Activated CD4-positive, alpha-beta T cell treated with anti-CD3 and anti-CD28 coated beads for 1 hour (primary cell): ENCODE results near the gene UBQLN1.
"Not testable (repeated sequence)": the region's sequence is repeated elsewhere in the genome, so short reads cannot be mapped to it uniquely, and the experiment has no call there.

ENCODE experiments used
- DNase-seq: peaks from one replicate; pipeline ENCODE4 v3.0.0-alpha.2; 2020

UBQLN1 gene

DNA sequence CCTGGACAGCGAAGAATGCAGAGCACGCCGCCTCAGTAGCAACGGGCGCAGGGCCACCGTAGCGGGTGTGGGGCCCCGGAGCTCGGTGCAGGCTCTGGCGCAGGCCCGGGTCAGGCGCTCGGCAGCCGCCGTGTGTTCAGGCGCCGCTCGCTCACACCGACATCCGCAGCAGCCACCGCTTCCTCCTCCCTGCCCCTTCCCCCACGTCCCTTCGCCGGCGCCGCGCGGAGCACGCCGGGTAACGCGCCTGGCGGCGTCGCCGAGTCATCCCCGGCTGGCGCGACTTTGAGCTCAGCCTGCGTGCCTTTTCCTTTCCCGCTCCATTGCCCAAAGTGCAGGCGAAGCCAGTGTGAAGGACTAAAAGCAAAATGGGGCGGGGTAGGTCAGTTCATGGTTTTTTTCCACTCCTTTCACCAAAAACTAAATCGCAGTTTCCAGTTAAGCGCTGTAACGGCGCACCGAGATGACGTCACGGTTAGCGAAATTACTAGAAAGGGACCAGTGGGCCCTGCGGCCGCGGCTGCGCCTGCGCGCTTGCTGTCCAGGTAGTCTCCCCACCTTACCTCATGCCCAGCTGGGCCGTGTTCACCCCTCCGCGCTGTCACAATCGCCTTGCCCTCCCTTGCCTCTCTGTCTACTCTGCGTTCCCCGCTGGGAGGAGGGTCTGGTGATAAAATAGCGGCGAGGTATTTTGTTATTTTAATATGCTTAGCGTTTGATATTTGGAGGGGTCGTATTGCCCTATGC is at the start of gene UBQLN1:
Gene UBQLN1, minus strand, starts transcription at position 191 of the 747 bp plus-strand sequence. CDS start 279 bp downstream, outside the sequence.
- DNase-seq, result peak; percentile 84

DNA sequence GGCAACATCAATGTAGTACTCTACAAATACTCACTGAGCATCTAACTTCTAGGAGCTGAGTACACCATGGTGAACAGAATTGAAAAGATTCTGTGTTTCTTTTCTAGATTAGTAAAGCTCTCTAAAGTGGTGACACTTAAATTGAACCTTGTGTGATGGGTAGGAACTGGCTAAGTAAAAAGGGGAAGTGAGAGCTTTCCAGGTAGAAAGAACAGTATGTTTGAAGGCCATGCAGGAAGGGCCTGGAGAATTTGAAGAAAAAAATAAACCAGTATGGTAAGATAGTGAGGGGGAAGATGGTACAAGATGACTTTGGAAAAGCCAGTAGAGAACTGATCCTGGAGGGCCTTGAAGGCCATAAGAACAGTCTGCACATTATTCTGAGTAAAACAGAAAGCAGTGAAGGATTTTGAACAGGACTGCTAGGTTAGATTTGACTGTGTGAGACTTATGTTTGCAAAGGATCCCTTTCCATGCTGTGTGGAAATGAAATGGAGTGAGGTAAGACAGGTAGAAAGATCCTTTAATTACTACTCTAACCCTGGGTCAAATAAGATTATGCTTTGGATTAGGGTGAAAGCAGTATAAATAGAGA is 46.7 kb upstream of the UBQLN1 start:
- no peak for DNase-seq

DNA sequence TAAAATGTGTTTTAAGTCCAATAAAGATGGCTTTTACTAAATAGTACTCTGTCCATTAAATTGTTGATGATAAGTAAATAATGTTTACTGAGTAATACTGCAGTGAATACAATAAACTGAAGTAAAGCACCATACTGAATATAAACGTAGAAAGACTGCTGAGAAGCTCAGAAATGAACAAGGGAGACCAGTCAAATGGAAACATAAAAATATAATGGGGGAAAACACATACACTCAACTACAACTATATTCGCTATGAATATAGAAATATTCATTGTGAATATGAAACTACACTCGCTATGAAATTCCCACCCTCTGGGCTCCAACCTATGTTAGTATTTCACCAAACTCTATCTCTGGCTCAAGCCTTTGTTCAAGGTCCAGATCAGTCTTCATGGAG is 41.9 kb upstream of the UBQLN1 start:
- no peak for DNase-seq

DNA sequence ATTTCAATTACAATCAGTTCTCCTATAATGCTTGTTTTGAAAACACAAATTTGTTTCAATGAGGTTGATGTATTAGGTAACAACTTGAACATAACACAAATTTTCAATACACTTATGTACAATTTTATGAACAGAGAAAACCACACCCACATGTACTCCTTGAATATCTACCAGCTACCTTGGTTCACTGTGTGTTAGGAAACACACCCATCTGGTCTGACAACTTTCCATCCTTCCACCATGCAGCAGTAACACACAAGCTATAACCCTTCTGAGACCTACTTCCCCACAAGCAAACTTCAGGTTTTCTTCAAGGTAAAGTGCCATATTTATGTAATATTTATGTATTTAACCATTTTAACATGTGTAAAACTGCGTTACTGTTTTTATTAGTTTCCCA is 36.4 kb upstream of the UBQLN1 start:
- DNase-seq, result no peak

DNA sequence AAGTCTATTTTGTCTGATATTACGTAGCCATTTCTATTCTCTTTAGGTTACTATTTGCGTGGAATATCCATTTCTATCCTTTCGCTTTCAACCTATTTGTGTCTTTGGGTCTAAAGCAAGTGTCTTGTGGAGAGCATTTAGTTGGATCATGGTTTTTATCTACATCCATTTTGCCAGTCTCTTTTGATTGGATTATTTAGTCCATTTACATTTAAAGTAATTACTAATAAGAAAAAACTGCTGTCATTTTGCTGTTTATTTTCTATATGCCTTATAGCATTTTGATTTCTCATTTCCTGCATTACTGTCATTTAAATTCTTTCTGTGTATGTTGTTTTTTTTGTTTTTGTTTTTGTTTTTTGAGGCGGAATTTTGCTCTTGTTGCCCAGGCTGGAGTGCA is 26.0 kb upstream of the UBQLN1 start:
- DNase-seq, result no peak

DNA sequence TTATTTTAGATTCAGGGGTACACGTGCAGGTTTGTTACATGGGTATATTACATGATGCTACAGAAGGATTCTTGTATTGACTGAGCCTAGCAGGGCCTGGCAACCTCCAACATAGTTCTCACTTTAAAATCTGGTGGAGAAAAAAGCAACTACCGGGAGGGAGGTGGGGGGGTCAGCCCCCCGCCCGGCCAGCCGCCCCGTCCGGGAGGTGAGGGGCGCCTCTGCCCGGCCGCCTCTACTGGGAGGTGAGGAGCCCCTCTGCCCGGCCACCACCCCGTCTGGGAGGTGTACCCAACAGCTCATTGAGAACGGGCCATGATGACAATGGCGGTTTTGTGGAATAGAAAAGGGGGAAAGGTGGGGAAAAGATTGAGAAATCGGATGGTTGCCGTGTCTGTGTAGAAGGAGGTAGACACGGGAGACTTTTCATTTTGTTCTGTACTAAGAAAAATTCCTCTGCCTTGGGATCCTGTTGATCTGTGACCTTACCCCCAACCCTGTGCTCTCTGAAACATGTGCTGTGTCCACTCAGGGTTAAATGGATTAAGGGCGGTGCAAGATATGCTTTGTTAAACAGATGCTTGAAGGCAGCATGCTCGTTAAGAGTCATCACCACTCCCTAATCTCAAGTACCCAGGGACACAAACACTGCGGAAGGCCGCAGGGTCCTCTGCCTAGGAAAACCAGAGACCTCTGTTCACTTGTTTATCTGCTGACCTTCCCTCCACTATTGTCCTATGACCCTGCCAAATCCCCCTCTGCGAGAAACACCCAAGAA is 21.0 kb upstream of the UBQLN1 start:
- DNase-seq, result not testable (repeated sequence)

DNA sequence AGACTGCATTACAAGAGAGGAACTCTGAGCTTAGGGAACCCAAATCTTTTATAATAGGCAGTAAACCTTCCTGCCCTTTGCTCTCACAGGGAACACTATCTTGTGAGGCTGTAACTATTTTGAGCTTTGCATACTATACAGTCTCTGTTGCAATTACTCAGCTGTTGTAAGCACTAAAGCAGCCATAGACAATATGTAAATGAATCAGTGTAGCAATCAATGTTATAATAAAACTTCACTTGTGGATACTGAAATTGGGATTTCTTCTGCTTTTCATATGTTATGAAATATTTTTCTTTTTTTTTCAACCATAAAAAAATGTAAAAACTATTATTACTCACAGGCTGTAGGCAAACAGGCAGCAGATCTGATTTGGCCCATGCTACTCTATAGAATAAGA is 16.7 kb upstream of the UBQLN1 start:
- DNase-seq, result no peak

DNA sequence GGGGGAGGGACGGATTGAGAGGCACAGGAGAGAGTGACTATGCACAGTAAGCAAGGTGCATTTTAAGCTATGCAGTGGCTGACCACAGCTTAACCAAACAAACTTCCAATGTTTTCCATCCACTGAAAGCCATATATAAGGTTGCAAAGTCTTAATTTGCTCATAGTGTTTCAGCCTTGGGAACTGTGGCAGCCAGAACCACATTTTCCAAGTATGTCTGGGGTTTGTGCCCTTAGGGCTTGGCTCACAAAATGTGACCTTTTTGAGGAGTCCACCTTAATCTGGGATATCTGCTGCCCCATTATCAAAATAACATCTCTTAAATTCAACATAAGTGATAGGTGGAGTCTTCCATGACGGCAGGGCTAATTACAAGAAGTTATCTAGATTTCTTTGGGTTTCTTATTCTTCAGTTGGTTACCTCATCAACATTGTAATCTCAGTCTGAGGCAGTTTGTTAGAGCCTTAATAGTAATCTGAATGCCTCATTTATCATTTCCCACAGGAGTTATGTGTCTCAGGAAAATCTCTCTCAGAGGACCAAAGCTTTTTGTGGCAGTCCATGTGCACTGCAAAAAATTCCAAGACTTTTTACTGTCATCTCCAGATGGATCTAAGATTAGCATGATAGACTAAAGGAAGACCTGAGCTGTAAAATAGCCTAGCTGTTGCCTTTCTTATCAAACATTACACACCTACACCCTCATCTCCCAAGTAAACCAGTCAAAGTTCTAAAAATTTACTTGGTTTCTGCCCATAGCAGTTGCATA is 15.2 kb upstream of the UBQLN1 start:
- DNase-seq, result no peak

DNA sequence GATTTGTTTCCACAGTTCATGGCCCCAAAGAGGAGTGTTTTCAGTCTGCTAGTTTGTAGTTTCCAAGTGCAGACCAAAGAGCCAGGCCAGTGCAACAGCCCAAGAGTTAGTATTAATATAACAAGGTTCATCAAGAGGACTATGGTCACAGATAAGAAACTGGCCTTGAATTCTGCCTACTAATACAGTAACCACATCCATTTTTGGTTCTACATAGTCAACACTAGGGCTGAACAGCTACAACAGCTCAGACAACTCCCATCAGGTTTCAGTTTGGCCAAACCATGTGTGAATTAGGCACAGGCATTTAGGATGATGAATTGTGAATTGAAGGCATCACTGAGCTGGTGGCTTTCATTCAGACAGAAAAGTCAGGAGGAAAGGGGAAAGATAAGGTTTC is 13.8 kb upstream of the UBQLN1 start:
- DNase-seq, result no peak

DNA sequence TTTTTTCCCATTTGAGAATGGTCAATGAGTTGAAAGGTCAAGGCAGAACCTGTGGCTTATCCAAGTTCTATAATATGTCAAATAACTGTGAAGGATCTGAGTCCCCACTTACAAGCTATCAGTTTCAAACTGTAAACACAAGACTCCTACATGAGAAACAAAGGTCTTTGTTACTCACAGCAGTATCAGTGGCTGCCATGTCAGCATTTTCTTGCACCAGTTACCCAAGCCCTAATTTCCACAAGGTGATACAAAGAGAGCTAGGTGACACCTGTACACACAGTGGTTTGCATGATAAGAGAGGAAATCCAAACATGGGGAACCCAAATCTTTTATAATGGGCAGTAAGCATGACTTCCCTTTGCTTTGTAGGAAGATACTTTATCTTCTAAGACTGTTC is 8.0 kb upstream of the UBQLN1 start:
- DNase-seq, result no peak

DNA sequence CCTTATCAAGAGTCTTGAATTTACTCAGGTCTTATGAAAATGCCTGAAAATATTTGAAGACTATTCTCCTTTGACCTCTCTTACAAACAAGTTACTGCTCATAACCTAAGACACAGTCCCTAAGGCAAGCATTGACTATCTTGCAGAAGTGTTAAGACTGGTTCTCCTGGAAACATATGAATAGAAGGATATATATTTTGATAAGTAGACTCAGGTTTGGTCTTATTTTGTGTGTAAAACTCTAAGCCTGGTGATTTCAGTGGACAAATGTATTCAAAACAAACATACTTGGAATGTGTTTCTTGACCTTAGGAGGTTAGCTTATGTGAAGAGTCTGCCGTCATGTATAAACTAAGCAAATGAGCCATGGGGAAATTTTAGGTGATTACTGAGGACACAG is 7.5 kb upstream of the UBQLN1 start:
- DNase-seq, result no peak

DNA sequence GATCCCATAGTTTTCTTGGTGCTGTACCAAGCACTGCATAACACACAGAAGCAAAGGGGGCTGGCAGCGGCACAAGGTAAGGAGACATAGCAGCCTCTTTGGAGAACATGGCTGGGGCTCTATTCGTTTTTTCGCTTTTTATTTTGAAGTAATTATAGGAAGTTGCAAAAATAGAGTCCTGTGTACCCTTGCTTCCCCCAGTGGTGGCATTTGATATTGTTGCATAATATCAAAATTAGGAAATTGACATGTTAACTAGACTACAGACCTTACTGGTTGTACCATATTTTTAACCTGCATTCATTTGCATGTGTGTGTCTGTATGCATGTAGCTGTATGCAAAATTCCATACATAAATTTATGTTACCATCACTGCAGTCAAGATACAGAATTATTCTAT is 6.6 kb upstream of the UBQLN1 start:
- no peak for DNase-seq

DNA sequence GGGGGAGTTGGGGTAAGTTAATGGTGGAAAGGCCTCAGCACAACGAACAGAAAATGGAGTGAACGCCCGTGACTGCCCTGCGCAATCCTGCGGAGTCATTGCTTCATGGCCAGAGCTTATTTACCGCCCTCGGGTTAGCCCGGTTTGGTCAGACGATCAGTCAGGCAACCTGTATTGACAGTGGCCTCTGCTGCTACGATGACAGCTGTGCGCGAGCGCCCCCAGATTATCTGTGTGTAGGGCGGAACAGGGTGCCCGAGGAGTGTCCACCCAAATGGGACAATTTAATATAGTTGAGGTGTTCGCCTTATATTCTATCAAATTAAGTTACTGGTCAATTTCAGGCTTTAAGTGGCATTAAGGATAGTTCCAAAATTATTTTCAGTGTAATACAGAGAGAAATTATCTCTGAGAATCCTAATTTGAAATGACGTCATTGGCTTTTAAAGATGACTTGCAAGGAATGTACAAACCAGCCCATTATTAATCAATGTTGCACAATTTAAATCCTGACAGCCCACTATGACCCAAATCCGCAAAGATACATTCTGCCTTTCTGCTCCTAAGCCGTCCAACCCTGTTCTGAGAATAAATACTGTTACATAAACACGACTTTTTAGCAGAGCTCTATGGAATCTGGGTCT is 879 bp upstream of the UBQLN1 start:
- peak; percentile 30 for DNase-seq

DNA sequence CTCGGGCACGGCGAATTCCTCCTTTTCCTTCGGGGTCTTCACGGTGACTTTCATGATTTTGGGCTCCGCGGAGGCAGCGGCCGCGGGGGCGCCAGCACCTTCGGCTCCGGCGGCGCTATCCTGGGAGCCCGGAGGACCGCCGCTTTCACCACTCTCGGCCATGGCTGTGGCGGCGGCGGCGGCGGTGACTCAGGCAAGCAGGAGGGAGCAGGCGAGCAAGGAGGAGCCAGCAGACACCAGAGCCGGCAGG is 315 bp downstream of the UBQLN1 start:
- no peak for DNase-seq

DNA sequence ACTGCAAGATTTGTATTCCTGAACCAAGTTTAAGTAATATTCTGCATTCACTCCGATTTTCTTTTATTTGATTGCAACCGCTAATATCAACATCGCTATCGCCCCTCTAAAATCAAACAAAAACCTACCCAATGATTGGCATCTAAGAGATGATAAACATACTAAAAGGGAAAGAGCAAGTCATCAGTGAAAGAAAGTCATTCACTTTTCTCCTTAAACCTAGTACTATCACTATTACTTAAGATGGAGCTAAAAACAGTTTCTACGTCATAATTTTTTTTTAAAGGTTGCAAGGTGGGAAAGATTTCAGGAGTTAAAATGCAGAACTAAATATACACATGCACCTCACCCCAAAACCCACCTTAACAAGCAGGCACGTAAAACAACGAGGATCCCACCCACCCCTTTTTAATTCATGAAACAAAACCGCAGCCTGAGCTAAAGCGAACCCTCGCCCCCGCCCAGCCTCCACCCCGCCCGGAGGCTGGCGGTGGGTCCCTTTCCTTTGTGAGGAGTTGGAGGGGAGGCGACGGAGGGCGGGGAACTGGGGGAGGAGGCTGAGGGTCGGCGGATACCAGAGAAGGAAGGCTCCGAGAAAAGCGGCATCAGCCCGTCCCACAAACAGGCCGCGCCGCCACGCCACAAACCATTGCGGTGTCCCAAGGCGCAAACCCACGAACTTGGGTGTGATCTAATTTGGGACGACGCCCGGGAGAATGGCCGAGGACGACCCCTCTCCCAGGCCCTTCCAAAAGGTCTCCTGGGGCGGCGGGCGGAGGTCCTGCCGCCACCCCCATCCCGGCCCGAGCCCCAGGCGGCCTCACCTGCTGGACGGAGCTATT is 861 bp downstream of the UBQLN1 start:
- DNase-seq, result peak; percentile 29

DNA sequence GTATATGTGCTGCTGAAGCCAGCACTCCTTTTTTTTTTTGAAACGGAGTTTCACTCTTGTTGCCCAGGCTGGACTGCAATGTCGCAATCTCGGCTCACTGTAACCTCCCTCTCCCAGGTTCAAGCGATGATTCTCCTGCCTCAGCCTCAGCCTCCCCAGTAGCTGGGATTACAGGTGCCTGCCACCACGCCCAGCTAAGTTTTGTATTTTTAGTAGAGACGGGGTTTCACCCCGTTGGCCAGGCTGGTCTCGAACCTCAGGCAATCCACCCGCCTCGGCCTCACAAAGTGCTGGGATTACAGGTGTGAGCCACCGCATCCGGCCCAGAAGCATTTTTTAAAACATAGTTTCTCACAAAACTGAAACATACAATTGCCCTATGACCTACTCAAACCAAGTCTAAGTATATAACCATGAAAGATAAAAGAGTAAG is 2.5 kb downstream of the UBQLN1 start:
- not testable (repeated sequence) for DNase-seq

DNA sequence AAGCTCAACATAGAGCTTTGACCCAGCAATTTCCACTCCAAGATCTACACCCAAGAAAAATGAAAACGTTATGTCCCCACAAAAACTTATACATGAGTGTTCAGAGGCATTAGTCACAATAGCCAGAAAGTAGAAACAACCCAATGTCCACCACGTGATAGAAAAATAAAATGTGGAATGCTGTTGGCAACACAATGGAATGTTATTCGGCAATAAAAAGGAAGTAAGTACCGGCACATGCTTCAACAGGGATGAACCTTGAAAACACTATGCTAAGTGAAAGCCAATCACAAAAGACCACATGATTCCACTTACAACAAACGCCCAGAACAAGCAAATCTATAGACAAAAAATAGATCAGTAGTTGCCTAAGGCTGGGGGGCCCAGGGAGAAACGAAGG is 6.0 kb downstream of the UBQLN1 start:
- DNase-seq, result no peak

DNA sequence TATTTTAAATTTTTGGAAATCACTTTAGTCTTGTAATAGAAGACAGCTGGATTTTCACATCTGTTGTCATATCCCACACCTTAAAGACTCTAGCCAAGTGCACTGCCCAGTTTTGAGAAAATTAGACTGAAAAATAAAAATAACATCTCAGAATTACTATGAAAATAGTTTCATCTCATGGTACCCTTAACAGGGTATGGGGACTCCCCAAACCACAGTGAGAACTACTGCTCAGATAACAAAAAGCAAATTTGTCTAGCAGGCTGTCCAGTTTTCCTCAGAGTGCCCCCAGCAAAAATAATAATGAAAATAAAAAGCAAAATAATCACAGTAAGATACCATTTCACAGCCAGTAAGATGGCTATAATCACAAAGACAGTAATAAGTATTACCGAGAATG is 6.5 kb downstream of the UBQLN1 start:
- DNase-seq, result no peak

DNA sequence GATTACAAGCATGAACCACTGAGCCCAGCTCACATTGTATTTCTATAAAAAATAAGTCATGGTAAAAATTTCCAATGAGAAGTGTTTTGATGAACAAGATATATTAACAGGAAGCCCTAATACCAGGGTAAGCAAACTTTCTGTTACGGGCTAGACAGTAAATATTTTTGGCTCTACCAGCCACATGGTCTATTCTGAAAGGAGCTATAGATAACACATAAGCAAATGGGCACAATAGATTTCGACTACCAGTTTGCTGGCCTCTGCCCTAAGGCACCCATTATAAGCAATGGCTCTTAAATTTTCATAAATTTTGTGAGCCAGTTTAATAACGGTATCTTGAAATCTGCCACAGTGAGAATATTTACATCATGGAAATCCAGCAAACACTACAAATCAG is 8.1 kb downstream of the UBQLN1 start:
- DNase-seq, result no peak

DNA sequence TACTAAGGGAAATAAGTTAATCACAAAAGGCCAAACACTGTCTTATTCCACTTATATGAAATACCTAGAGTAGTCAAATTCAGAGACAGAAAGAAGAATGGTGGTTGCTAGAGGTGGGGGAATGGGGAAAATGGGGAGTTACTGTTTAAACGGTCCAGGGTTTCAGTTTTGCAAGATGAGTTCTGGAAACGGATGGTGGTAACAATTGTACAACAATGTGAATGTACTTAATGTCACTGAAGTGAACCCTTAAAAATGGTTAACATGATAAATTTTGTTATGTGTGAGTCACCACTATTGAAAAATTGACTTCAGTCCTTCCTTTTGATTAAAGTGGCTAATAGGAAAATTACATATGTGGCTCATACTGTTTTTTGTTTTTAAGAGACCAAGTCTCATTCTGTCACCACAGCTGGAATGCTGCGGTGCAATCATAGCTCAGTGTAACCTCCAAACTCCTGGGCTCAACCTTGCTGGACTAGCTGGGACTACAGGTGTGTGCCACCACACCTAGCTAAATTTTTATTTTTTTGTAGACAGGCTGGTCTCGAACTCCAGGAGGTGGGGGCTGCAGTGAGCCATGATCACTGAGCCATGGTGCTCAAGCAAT is 8.7 kb downstream of the UBQLN1 start:
- no peak for DNase-seq

DNA sequence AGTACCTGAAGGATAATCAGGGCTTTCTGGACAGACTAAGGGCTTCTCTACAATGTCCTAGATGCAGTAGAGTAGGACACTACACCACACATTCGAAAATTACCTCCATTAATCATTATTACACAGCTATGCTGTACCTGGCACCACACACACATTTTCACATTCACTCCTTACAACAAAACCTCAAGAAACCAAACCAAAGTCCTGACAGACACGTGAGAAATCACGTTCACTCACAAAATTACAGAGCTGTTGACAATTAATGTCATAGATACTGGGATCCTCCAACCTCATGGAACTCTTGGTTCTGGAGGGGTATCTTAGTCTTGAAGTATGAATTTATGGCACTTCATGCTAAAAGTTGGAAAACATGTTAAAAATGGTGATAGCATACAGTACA is 16.3 kb downstream of the UBQLN1 start:
- DNase-seq, result no peak

DNA sequence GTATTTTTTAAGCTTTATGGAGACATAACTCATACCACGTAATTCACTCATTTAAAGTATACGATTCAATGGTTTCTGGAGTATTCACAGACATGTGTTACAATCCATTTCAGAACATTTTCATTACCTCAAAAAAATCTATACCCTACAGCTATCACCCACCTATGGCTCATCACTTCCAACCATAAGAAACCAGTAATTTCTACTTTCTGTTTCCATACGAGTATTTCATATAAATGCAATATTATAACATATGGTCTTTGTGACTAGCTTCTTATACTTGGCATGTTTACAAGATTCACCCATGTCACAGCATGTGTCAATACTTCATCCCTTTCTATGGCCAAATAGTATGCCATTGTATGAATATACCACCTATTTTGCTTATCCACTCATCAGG is 18.8 kb downstream of the UBQLN1 start:
- no peak for DNase-seq
